GM21529 (cell line): Measurements from ENCODE around the gene CLEC4F.

Experiments used
- ATAC-seq: cut with Tn5 transposase; IDR thresholded peaks from one replicate; pipeline ENCODE4 v1.9.1; 2021; ENCODE audit not compliant: unreplicated experiment

The CLEC4F gene

GRCh38 chr2:70789304-70790135 is 30.9 kb downstream of the CLEC4F start:
- no peak for ATAC-seq

DNA sequence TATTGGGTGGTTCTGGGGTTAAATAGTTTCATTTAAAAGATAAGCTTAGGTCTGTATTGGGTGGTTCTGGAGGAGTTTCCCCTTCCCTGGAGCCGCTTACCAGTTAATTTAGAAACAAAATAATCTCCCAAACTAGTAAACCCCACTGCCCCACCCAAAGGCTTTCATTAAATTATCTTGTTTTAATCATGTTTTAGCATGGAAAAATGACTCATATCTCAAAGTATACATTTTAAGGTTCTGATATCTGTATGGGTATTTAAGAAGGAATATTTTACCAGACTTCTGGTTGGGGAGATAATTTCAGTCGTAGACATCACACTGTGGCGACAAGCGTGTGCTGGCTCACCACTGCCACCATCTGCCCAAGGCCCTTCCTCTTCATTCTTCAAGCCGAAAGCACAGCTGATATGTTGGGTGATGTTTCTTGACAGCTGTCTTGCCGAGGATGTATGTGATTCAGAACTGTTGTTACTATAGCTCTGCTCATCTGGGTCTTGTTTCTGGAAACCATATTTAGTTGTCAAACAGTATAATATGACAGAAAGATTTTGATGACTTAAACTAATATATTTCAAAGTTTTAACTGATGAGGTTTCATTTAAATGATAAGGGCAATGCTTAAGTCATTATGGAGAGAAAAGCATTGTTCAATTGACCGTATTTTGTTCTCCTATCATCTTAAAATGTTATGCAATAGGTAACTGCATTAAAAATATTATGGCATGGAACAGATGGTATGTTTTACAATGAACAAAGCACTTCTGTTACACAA is 35.1 kb downstream of the CLEC4F start:
- ATAC-seq: no peak

DNA sequence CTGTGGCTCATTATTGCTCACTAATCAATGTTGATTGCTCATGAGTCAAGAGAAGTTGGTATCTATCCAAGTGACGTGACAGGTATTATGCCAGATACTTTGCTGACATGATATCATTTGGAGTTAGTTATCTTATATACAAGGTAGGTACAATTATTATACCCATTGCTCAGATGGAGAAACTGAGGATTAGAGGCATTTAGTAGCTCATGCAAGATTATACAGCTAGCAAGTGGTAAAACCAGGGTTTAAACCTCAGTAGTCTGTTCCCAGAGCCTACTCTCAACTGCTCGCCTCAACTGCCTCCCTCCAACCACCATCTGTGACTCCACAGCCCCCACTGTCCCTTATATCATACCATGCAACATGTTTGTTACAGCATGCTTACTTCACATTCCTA is 36.1 kb downstream of the CLEC4F start:
- no peak for ATAC-seq

DNA sequence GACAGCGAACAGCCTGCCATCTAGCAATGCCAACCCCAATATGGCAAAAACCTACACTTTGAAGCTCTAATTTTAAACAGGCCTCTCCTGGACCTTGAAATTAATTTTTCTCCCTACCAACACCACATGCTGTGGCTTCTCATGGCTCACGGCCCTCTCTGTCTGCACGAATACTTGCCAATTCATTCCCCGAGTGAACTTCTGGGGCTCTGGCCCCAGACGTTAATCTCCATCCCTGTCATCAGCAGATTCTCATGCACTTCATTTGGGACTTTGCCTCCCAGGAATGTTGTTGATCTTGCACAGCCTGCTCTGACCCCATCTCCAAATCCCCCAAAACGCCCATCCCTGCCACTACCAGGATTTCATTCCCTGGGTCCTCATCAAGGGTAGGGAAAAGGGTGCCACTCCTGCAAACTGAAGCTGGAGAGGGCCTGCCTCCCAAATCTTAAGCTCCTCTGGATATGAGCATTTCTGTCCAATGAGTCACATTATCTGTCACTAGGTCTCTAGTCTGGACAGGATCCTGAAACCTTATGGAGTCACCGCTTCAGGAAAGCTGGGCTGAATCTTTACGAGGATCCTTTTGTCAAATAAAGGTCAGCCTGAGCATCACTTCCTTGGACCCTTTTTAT is 40.4 kb downstream of the CLEC4F start:
- ATAC-seq: no peak

DNA sequence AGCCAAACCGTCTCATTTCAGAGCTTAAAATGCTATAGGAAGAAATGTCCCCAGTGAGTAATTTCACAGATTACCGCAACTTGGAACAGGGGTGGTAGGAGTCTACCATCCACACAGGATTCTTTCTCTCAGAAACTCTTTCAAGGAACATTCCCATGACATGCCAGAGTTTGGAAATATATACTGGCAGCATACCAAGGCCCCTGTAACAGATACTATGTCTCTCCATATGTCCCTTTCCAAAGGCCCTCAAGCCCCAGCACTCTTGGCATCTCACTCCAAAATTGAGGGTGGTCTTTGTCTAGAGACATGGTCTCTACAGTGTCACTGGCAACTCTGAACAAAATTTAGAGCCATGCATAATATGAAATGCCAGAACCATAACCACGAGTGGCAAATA is 40.9 kb downstream of the CLEC4F start:
- no peak for ATAC-seq

- no peak for ATAC-seq
Observed at GRCh38 chr2:70778676-70779075, 41.7 kb downstream of the CLEC4F start.

DNA sequence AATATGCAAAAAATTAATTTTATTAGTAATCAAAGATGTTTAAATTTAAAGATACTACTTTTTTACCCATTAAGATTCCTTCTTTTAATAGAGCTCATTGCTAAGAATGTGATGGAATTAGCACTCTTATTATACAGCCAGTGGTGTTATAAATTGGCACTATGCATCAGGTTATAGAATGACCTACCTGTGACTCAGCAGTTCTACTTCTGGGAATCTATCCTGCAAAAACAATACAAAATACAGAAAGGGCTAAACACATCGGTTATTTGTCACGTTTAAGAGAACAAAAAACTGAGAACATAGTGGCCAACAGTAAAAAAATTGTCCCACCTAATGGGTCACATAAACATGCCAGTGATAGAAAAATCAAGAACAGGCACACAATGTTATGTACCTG is 42.9 kb downstream of the CLEC4F start:
- ATAC-seq: no peak

DNA sequence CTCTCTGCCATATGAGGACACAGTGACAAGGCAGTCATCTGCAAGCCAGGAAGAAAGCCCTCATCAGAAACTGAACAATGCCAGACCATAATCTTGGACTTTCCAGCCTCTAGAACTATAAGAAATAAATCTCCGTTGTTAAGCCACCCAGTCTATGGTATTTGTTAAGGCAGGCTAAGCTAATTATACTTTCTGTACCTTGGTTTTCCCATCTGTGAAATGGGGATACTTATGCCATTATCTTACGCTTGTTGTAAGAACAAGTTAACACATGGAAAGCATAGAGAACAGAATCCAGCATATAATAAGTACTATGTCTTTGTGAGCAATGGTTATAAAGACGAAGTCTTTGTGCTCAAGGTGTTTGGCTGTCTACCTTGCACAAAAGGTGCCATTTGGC is 44.1 kb downstream of the CLEC4F start:
- ATAC-seq: no peak

- no peak for ATAC-seq
Observed at GRCh38 chr2:70775141-70775540, 45.3 kb downstream of the CLEC4F start.

GRCh38 chr2:70772486-70773155 is 47.8 kb downstream of the CLEC4F start:
- no peak for ATAC-seq

DNA sequence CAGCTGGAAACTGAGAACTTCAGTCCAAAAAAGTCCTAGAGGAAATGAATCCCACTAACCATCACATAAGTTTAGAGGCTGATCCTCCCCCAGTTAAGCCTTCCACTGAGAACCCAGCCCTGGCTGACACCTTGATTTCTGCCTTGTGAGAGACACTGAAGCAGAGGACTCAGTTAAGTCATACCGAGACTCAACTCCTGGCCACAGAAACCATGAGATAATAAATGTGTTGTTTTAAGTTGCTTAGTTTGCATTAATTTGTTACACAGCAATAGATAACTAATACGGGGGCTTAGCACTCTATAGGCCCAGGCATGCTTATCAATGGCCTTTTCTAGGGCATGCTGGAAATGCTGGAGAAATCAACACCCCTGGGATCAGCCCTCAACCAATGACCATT is 49.0 kb downstream of the CLEC4F start:
- no peak for ATAC-seq

GRCh38 chr2:70769450-70769849 is 50.9 kb downstream of the CLEC4F start:
- ATAC-seq: no peak

GRCh38 chr2:70768590-70769085 is 51.8 kb downstream of the CLEC4F start:
- no peak for ATAC-seq

DNA sequence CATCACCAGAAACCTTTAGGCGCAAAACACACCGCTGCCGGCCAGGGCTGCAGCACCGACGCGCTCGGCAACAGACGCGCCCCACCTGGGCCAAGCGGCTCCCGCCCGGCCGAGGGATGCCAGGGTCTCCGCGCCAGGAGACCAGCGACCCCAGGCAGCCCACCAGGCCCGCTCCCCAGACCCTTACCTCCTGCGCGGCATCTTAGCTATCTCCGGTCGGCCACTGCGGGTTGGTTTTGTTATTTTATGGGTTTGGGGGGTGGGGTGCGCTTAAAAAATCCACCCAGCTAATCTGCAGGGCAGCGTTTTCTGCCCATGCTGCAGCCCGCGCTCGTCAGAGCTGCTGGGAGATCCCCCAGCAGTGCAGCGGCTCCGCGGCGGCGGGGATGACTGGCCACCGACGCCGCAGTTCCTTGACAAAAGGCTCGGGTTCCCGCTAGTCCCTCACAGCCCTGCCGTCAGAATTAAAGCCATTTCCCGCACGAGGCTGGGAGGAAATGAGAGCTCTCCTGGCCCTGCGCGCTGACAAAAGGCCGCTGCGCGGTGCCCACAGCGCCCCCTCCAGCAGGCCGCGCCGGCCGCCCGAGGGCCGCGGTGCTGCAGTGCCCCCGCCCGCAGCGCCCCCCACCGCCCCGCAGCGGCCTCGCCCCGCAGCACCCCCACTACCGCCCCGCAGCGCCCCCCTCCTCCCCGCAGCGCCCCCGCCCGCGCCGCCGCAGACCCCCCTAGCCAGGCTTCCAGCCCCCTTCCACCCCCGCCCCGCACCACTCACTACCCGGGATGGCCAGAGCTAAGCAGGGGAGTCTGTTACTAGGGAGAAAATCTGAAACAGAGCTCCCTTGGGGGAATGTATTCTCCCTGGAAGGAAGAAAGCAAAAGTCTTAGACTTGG is 52.5 kb downstream of the CLEC4F start, which contains the start of gene ADD2:
ADD2 (minus strand) TSS at position 502 of the 891 bp plus-strand sequence. CDS start 61,792 bp downstream, outside the sequence.
- no peak for ATAC-seq

- ATAC-seq: no peak
Observed at GRCh38 chr2:70767079-70767698, 53.2 kb downstream of the CLEC4F start.

DNA sequence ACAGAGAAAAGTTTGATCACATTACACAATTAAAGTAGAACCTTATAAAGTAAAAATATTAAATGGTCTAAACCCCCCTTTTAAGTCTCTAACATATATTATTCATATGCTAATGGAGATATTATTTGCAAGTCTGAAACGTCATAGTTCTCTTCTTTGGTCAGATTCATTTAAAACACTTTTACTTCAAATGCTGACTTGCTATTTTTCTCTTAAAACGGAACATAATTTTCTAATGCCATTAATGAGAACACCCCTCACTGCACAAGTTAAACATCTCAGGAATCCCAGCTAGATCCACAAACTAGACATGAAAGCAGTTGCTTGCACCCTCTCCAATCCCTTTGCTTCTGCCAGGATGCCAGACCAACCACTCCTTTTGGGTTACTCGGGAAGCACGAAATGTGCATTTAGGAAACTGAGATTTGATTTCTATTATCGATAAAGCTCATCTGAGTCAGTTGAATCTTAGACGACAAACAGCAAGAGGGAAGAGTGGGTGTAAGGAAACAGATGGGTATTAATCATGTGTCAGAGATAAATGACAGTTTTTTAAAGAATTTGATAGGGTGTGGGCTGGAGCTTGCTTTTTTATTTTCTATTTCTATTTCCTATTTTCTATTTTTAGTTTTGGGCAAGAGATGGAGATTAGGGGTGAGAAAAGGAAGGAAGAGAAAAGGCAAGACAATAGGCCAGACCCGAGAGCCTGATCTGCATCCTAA is 53.9 kb downstream of the CLEC4F start:
- no peak for ATAC-seq

DNA sequence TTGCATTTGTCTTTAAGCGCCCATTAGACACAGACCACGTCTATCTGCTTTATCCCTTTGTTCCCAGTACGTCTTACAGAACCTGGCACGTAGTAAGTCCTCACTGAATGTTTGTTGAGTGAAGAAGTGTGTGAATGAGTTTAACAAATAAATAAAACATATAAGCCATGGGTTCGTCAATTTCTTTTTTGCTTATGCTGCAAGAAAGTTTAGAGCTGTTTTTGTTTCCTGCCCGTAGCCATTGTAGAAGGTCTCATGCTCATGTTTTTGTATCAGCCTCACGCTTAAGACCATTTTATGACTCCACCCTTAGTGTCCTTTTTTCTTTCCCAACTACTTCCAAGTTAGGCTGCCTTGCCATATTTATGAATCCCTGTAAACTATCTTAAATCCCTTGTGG is 54.9 kb downstream of the CLEC4F start:
- ATAC-seq: no peak

GRCh38 chr2:70759446-70759845 is 61.0 kb downstream of the CLEC4F start:
- ATAC-seq: no peak
